HEK293T (cell line): ENCODE results near the gene TCHP.

Experiments used
- CTCF ChIA-PET: fragments of 350-600 bp; formaldehyde crosslinking; extraction: SDS; loops from one replicate; lab custom pipeline; 2021; ENCODE audit warnings: antibody characterized with exemption, inconsistent platforms; lab: Yijun Ruan, JAX
- POLR2A ChIA-PET: fragments of 350-600 bp; formaldehyde crosslinking; extraction: SDS; loops from one replicate; lab custom pipeline; 2020; ENCODE audit warnings: antibody characterized with exemption, inconsistent platforms; lab: Yijun Ruan, JAX
- DNase-seq: peaks from one replicate; pipeline ENCODE4 v3.0.0; 2012; ENCODE audit warnings: mixed read lengths; ENCODE audit errors: extremely low spot score
- ARNT ChIP-seq: fragments of 450-650 bp; IDR thresholded peaks from 2 replicates; pipeline ENCODE4 v1.6.1; 2017; ENCODE audit warnings: mild to moderate bottlenecking
- BHLHE40 ChIP-seq: fragments of 450-650 bp; IDR thresholded peaks from 2 replicates; pipeline ENCODE4 v1.6.1; 2016; ENCODE audit warnings: mild to moderate bottlenecking, moderate library complexity, borderline replicate concordance
- CTBP1 ChIP-seq: fragments of 450-650 bp; IDR thresholded peaks from 2 replicates; pipeline ENCODE4 v1.6.1; 2016; ENCODE audit warnings: borderline replicate concordance
- ELF4 ChIP-seq: fragments of 450-650 bp; IDR thresholded peaks from 2 replicates; pipeline ENCODE4 v1.6.1; 2017; ENCODE audit warnings: antibody characterized with exemption
- FOXA1 ChIP-seq: fragments of 450-650 bp; IDR thresholded peaks from 2 replicates; pipeline ENCODE4 v1.6.1; 2016; ENCODE audit warnings: mild to moderate bottlenecking
- FOXK2 ChIP-seq: fragments of 450-650 bp; IDR thresholded peaks from 2 replicates; pipeline ENCODE4 v1.6.1; 2016; ENCODE audit warnings: mild to moderate bottlenecking
- FOXM1 ChIP-seq: fragments of 450-650 bp; IDR thresholded peaks from 2 replicates; pipeline ENCODE4 v1.6.1; 2017; ENCODE audit warnings: mild to moderate bottlenecking, borderline replicate concordance
- HDGF ChIP-seq: fragments of 450-650 bp; IDR thresholded peaks from 2 replicates; pipeline ENCODE4 v1.6.1; 2017; ENCODE audit warnings: antibody characterized with exemption, borderline replicate concordance
- L3MBTL2 ChIP-seq: fragments of 450-650 bp; conservative IDR thresholded peaks from 2 replicates; pipeline ENCODE4 v1.6.1; 2016; ENCODE audit warnings: mild to moderate bottlenecking
- LEF1 ChIP-seq: fragments of 450-650 bp; IDR thresholded peaks from 2 replicates; pipeline ENCODE4 v1.6.1; 2017; ENCODE audit warnings: mild to moderate bottlenecking, borderline replicate concordance
- NFRKB ChIP-seq: fragments of 450-650 bp; IDR thresholded peaks from 2 replicates; pipeline ENCODE4 v1.6.1; 2016; ENCODE audit warnings: mild to moderate bottlenecking, moderate library complexity
- SP1 ChIP-seq: fragments of 450-650 bp; IDR thresholded peaks from 2 replicates; pipeline ENCODE4 v1.6.1; 2017
- SUZ12 ChIP-seq: fragments of 450-650 bp; IDR thresholded peaks from 2 replicates; pipeline ENCODE4 v1.6.1; 2016; ENCODE audit warnings: mild to moderate bottlenecking
- TARDBP ChIP-seq: fragments of 450-650 bp; IDR thresholded peaks from 2 replicates; pipeline ENCODE4 v1.6.1; 2016
- ZNF384 ChIP-seq: fragments of 450-650 bp; IDR thresholded peaks from 2 replicates; pipeline ENCODE4 v1.6.1; 2016
- TF ChIP-seq, protein P1 (sequence below): fragments of 450-650 bp; IDR thresholded peaks from 2 replicates; pipeline ENCODE4 v1.6.1; 2016

Gene TCHP

DNA sequence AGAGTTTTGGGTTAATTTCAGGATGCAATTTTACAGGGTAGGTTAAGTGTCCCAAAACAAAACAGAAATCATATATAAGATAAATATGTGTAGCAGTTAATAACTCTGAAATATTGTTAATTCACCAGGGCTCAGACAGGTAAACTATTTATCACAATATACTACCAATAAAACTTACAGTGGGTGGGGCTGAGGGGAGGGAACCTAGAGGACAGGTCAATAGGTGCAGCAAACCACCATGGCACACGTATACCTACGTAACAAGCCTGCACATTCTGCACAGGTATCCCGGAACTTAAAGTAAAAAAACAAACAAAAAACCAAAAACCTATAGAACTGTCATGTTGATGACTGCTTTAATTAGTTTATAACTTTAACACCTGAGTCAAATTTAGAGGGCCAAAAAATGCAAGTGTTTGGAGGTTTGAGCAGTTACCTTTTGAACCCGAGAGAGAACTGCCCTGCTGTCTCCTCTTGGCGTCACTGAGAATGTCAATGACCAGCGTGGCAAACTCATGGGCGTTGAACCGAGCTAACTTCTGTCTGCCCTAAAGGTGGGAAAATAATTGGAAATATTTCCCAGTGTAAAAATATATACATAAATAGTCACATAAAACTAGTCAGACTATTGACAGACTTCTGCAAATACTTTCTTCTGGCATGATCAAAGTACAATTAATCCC, 59.5 kb downstream of the TCHP start:
- ChIA-PET CTCF (no interaction called here), POLR2A (no interaction called here)
- DNase-seq, result no peak
- no peak for TF ChIP-seq FOXM1
- TF ChIP-seq CTBP1, result no peak
- TF ChIP-seq ELF4, result no peak
- TF ChIP-seq NFRKB, result no peak
- TF ChIP-seq L3MBTL2, result no peak
- TF ChIP-seq FOXA1, result no peak

- CTCF ChIA-PET, result no interaction called here
Observed at GRCh38 chr12:109961201-109961600, 61.1 kb downstream of the TCHP start.

GRCh38 chr12:109961612-109962011, 61.5 kb downstream of the TCHP start:
- ChIA-PET POLR2A (no interaction called here), CTCF (no interaction called here)
- TF ChIP-seq TARDBP, result no peak
- TF ChIP-seq CTBP1, result no peak
- no peak for TF ChIP-seq ZNF384
- no peak for TF ChIP-seq LEF1
- TF ChIP-seq NFRKB, result no peak
- no peak for TF ChIP-seq FOXA1
- TF ChIP-seq HDGF, result no peak
- no peak for TF ChIP-seq FOXM1
- no peak for TF ChIP-seq ELF4
- no peak for TF ChIP-seq L3MBTL2
- DNase-seq, result no peak

More at GRCh38 chr12:109961201-109961600, 61.1 kb downstream of the TCHP start:
- POLR2A ChIA-PET, result interaction anchor here (1.2 kb wide), 1 partner anchor 50 kb away, joined by 4 read pairs; no protein-coding TSS in a partner anchor
- DNase-seq, result no peak
- TF ChIP-seq ARNT (no peak), HDGF (no peak), BHLHE40 (no peak), SUZ12 (no peak), ELF4 (no peak), ZNF384 (no peak), SP1 (no peak), FOXA1 (no peak), FOXM1 (no peak), FOXK2 (no peak), TARDBP (no peak), NFRKB (no peak), LEF1 (no peak), L3MBTL2 (no peak)
- TF ChIP-seq, protein P1, sequence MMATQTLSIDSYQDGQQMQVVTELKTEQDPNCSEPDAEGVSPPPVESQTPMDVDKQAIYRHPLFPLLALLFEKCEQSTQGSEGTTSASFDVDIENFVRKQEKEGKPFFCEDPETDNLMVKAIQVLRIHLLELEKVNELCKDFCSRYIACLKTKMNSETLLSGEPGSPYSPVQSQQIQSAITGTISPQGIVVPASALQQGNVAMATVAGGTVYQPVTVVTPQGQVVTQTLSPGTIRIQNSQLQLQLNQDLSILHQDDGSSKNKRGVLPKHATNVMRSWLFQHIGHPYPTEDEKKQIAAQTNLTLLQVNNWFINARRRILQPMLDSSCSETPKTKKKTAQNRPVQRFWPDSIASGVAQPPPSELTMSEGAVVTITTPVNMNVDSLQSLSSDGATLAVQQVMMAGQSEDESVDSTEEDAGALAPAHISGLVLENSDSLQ, result no peak

- ChIA-PET POLR2A (no interaction called here), CTCF (no interaction called here)
- DNase-seq, result no peak
- TF ChIP-seq TARDBP (no peak), CTBP1 (no peak), HDGF (no peak), NFRKB (no peak), BHLHE40 (no peak), ZNF384 (no peak), LEF1 (no peak), SP1 (no peak), ELF4 (no peak), L3MBTL2 (no peak), SUZ12 (no peak), FOXK2 (no peak), FOXM1 (no peak), FOXA1 (no peak)
- TF ChIP-seq, protein P1, result no peak
Observed at GRCh38 chr12:109962398-109962797, 62.3 kb downstream of the TCHP start.

DNA sequence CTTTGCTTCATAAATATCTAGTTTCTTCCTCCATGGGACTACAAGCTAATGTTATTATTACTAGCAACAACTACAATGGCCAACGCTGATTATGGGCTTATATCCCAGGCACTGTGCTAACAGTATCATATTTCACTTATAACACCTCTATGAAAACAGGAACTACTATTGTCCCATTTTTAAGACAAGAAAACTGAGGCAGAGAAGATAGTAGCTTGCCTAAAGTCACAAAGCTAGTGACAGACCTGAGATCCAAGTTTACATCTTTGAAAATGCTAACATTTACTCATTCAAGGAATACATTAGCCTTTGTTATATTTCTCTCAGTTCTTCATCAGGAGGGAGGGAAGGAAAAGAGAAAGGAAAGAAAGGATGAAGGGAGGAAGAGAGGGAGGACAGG, 63.3 kb downstream of the TCHP start:
- ChIA-PET POLR2A (no interaction called here), CTCF (no interaction called here)
- TF ChIP-seq ZNF384, result no peak
- no peak for TF ChIP-seq L3MBTL2
- TF ChIP-seq, protein P1, result no peak
- no peak for TF ChIP-seq ELF4
- TF ChIP-seq LEF1, result no peak
- no peak for TF ChIP-seq NFRKB
- TF ChIP-seq FOXA1, result no peak
- TF ChIP-seq TARDBP, result no peak
- no peak for TF ChIP-seq ARNT
- TF ChIP-seq SUZ12, result no peak
- no peak for TF ChIP-seq FOXM1
- TF ChIP-seq SP1, result no peak
- TF ChIP-seq CTBP1, result no peak
- no peak for TF ChIP-seq BHLHE40
- TF ChIP-seq FOXK2, result no peak
- TF ChIP-seq HDGF, result no peak
- DNase-seq, result no peak

- TF ChIP-seq ZNF384, result no peak
- no peak for TF ChIP-seq SUZ12
- TF ChIP-seq FOXA1, result no peak
- no peak for TF ChIP-seq CTBP1
- TF ChIP-seq FOXM1, result no peak
- TF ChIP-seq, protein P1, result no peak
- no peak for TF ChIP-seq TARDBP
- no peak for TF ChIP-seq BHLHE40
- TF ChIP-seq LEF1, result no peak
- TF ChIP-seq ARNT, result no peak
- TF ChIP-seq HDGF, result no peak
- TF ChIP-seq L3MBTL2, result no peak
- TF ChIP-seq FOXK2, result no peak
- TF ChIP-seq ELF4, result no peak
- ChIA-PET POLR2A (no interaction called here), CTCF (interaction anchor here (0.6 kb wide), 1 partner anchor 30 kb away, joined by 5 read pairs; no protein-coding TSS in a partner anchor)
- DNase-seq, result no peak
Observed at GRCh38 chr12:109963743-109964429, 63.8 kb downstream of the TCHP start.
